OCI-LY1 (cell line): ENCODE measurements around the gene HTR2B.

ENCODE experiments used
- H2AFZ ChIP-seq: fragments of 200-600 bp; sonication (generic), shearing (Covaris generic); 2 replicates; pipeline ENCODE4 v1.6.0; 2014; ENCODE audit warnings: antibody characterized with exemption, mild to moderate bottlenecking, low read length
- H3F3A ChIP-seq: fragments of 200-600 bp; sonication (generic), shearing (Covaris generic); 2 replicates; pipeline ENCODE4 v1.6.0; 2014; ENCODE audit warnings: mild to moderate bottlenecking, antibody characterized with exemption, low read length, moderate library complexity; ENCODE audit not compliant: insufficient read depth
- H3K27ac ChIP-seq: fragments of 200-600 bp; sonication (generic); 2 replicates; pipeline ENCODE4 v1.5.1; 2014; ENCODE audit warnings: low read length, mixed run types, mild to moderate bottlenecking, low read depth; ENCODE audit not compliant: poor library complexity, severe bottlenecking
- H3K27me3 ChIP-seq: fragments of 200-600 bp; sonication (generic); 2 replicates; pipeline ENCODE4 v1.6.0; 2014; ENCODE audit warnings: antibody characterized with exemption, mild to moderate bottlenecking, low read length, moderate library complexity; ENCODE audit not compliant: insufficient read depth
- H3K36me3 ChIP-seq: fragments of 200-600 bp; sonication (generic); 2 replicates; pipeline ENCODE4 v1.6.1; 2014; ENCODE audit warnings: mild to moderate bottlenecking, antibody characterized with exemption, low read length, moderate library complexity, mixed read lengths; ENCODE audit not compliant: insufficient read depth
- H3K4me1 ChIP-seq: fragments of 200-600 bp; sonication (generic); 2 replicates; pipeline ENCODE4 v1.5.1; 2014; ENCODE audit warnings: mild to moderate bottlenecking, low read length, moderate library complexity; ENCODE audit not compliant: insufficient read depth, severe bottlenecking
- H3K4me2 ChIP-seq: fragments of 200-600 bp; sonication (generic), shearing (Covaris generic); 2 replicates; pipeline ENCODE4 v1.6.1; 2014; ENCODE audit warnings: low read length
- H3K4me3 ChIP-seq: fragments of 200-600 bp; sonication (generic); 2 replicates; pipeline ENCODE4 v1.5.1; 2014; ENCODE audit warnings: low read length, low read depth, mild to moderate bottlenecking, mixed read lengths; ENCODE audit not compliant: poor library complexity, severe bottlenecking
- H3K79me2 ChIP-seq: fragments of 200-600 bp; shearing (Covaris generic); 2 replicates; pipeline ENCODE4 v1.6.1; 2016; ENCODE audit warnings: mixed run types, low read length, mixed read lengths; ENCODE audit not compliant: insufficient read depth
- H3K9ac ChIP-seq: fragments of 200-600 bp; sonication (generic), shearing (Covaris generic); 2 replicates; pipeline ENCODE4 v1.6.1; 2014; ENCODE audit warnings: mild to moderate bottlenecking, low read length, mixed read lengths
- H3K9me2 ChIP-seq: fragments of 200-600 bp; sonication (generic), shearing (Covaris generic); 2 replicates; pipeline ENCODE4 v1.6.1; 2014; ENCODE audit warnings: low read depth, mild to moderate bottlenecking, low read length, mixed read lengths
- H3K9me3 ChIP-seq: fragments of 200-600 bp; shearing (Covaris generic); 2 replicates; pipeline ENCODE4 v1.6.1; 2014; ENCODE audit warnings: low read length, mixed read lengths
- H4K20me1 ChIP-seq: fragments of 200-600 bp; sonication (generic), shearing (Covaris generic); 2 replicates; pipeline ENCODE4 v1.6.0; 2016; ENCODE audit warnings: mild to moderate bottlenecking, low read length; ENCODE audit not compliant: insufficient read depth
- CTCF ChIP-seq: fragments of 200-600 bp; sonication (generic), shearing (Covaris generic); IDR thresholded peaks from 2 replicates; pipeline ENCODE4 v1.5.1; 2017; ENCODE audit warnings: mild to moderate bottlenecking, antibody characterized with exemption, low read length, moderate library complexity, mixed read lengths
- EZH2 ChIP-seq: fragments of 200-600 bp; sonication (generic), shearing (Covaris generic); IDR thresholded peaks from 2 replicates; pipeline ENCODE4 v1.8.0; 2017; ENCODE audit warnings: borderline replicate concordance, mixed run types, mild to moderate bottlenecking, antibody characterized with exemption, low read length, moderate library complexity, mixed read lengths

The HTR2B gene

DNA sequence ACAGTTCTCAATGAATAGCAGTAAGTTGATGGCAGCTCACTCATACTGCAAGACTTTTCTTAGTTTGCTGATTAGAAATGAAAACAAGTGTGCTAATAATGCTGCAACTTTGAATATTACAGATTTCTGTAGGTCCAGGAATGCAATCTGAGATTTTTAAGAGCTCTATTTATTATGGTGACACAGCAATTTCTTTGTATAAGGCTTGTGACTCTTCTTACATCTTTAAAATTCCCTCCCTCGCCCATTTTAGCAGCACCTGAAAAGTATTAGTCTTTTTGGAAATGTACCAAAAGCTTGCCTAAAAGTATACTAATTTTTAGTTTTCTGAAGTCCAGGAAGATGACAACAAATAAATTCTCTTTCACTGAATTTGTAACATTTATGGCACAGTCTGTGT is 4.4 kb upstream of the HTR2B start:
- H3K27me3 ChIP-seq, result no peaks in the 10 kb centered on the region
- no peak overlapping the region for H3K27ac ChIP-seq
- TF ChIP-seq CTCF, result no peak
- no peak for TF ChIP-seq EZH2
- no peaks in the 10 kb centered on the region for H3K9me2 ChIP-seq
- H3K4me3 ChIP-seq, result no peak overlapping the region
- H2AFZ ChIP-seq, result no peak overlapping the region
- H3K4me2 ChIP-seq, result no peak overlapping the region
- H3K9me3 ChIP-seq, result no peaks in the 10 kb centered on the region
- H3K79me2 ChIP-seq, result no peaks in the 10 kb centered on the region
- peaks cover 5% of the 10 kb centered on the region for H3K4me1 ChIP-seq
- H4K20me1 ChIP-seq, result no peaks in the 10 kb centered on the region
- no peaks in the 10 kb centered on the region for H3K36me3 ChIP-seq
- no peaks in the 10 kb centered on the region for H3F3A ChIP-seq
- no peak overlapping the region for H3K9ac ChIP-seq

GRCh38 chr2:231128541-231128940 is 3.7 kb upstream of the HTR2B start:
- no peak overlapping the region for H2AFZ ChIP-seq
- no peaks in the 10 kb centered on the region for H3F3A ChIP-seq
- no peaks in the 10 kb centered on the region for H3K27me3 ChIP-seq
- H3K27ac ChIP-seq, result no peak overlapping the region
- TF ChIP-seq EZH2 (no peak), CTCF (no peak)
- H3K79me2 ChIP-seq, result no peaks in the 10 kb centered on the region
- H3K4me1 ChIP-seq, result peaks cover 7% of the 10 kb centered on the region
- H3K4me2 ChIP-seq, result no peak overlapping the region
- H3K9ac ChIP-seq, result no peak overlapping the region
- no peak overlapping the region for H3K4me3 ChIP-seq
- no peaks in the 10 kb centered on the region for H3K9me2 ChIP-seq
- H3K36me3 ChIP-seq, result no peaks in the 10 kb centered on the region
- H4K20me1 ChIP-seq, result no peaks in the 10 kb centered on the region
- H3K9me3 ChIP-seq, result no peaks in the 10 kb centered on the region

DNA sequence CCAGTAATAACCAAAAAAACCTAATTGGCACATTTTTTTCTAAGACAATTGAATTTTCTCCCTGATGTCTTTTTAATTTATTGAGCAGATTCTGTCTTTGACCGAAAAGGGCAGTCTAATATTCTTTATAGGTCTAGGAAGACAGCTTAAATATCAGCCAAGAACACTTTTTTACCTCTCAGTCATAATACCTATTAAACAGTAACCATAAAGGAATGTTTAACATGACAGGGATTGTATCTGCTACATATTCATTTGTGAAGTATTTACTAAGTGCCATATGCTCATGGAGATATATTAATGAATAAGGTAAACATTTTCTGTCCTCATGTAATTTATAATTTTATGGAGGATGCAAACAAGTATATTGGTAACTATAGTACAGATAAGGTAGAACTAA is 3.1 kb upstream of the HTR2B start:
- H3K4me3 ChIP-seq, result no peak overlapping the region
- no peaks in the 10 kb centered on the region for H3K9me2 ChIP-seq
- H3K36me3 ChIP-seq, result no peaks in the 10 kb centered on the region
- H3K27me3 ChIP-seq, result no peaks in the 10 kb centered on the region
- no peak overlapping the region for H3K27ac ChIP-seq
- no peak overlapping the region for H2AFZ ChIP-seq
- H4K20me1 ChIP-seq, result no peaks in the 10 kb centered on the region
- H3K79me2 ChIP-seq, result no peaks in the 10 kb centered on the region
- H3K9ac ChIP-seq, result no peak overlapping the region
- TF ChIP-seq EZH2, result no peak
- TF ChIP-seq CTCF, result no peak
- H3K9me3 ChIP-seq, result no peaks in the 10 kb centered on the region
- H3K4me2 ChIP-seq, result no peak overlapping the region
- no peaks in the 10 kb centered on the region for H3F3A ChIP-seq
- H3K4me1 ChIP-seq, result peaks cover 7% of the 10 kb centered on the region
